HEK293 (cell line): Measurements from ENCODE around the gene APH1A.

ENCODE experiments used
- CTCF ChIA-PET: fragments of 350-600 bp; formaldehyde crosslinking; extraction: SDS; loops from one replicate; lab custom pipeline; 2021; ENCODE audit warnings: antibody characterized with exemption; lab: Yijun Ruan, JAX
- POLR2A ChIA-PET: fragments of 300-600 bp; formaldehyde crosslinking; extraction: SDS; loops from one replicate; lab custom pipeline; 2020; ENCODE audit warnings: antibody characterized with exemption, inconsistent platforms; lab: Yijun Ruan, JAX
- H3K27ac ChIP-seq: fragments of 200-500 bp; sonication (Bioruptor generic); 2 replicates; pipeline ENCODE4 v1.5.1; 2014; ENCODE audit warnings: low read depth, low read length, control low read depth, inconsistent platforms; ENCODE audit errors: extremely low read depth
- H3K36me3 ChIP-seq, 2 experiments: fragments of 200-500 bp in 1 of 2; sonication (Bioruptor generic) in 1 of 2; 1 replicate in 1 of 2; 2 replicates in 1 of 2; pipeline ENCODE4 v1.5.1; 2014 to 2017; ENCODE audit warnings: inconsistent platforms in 2 of 2, low read length in 2 of 2; ENCODE audit not compliant: control insufficient read depth in 2 of 2, insufficient read depth in 1 of 2
- H3K4me1 ChIP-seq: fragments of 200-500 bp; sonication (Bioruptor generic); 2 replicates; pipeline ENCODE4 v1.5.1; 2014; ENCODE audit warnings: mild to moderate bottlenecking, low read length, inconsistent platforms; ENCODE audit not compliant: control insufficient read depth, insufficient read depth
- H3K4me3 ChIP-seq: 2 replicates; pipeline ENCODE4 v1.5.1; 2011; ENCODE audit warnings: low read depth, mild to moderate bottlenecking, control low read depth, low read length, moderate library complexity
- H3K9me3 ChIP-seq: fragments of 200-500 bp; sonication (Bioruptor generic); 2 replicates; pipeline ENCODE4 v1.5.1; 2014; ENCODE audit warnings: low read depth, low read length, inconsistent platforms; ENCODE audit not compliant: control insufficient read depth, insufficient read depth
- BCL11B ChIP-seq: fragments of 450-650 bp; formaldehyde crosslinking; IDR thresholded peaks from 2 replicates; pipeline ENCODE4 v1.5.1; 2016; ENCODE audit warnings: low read depth, missing biosample characterization, missing genetic modification characterization
- GLIS1 ChIP-seq: fragments of 450-650 bp; formaldehyde crosslinking; IDR thresholded peaks from 2 replicates; pipeline ENCODE4 v1.5.1; 2016; ENCODE audit warnings: missing biosample characterization, missing genetic modification characterization
- HIC1 ChIP-seq: fragments of 450-650 bp; formaldehyde crosslinking; IDR thresholded peaks from 2 replicates; pipeline ENCODE4 v1.5.1; 2016; ENCODE audit warnings: missing biosample characterization, missing genetic modification characterization
- IKZF3 ChIP-seq: fragments of 450-650 bp; IDR thresholded peaks from 2 replicates; pipeline ENCODE4 v1.5.0; 2018; ENCODE audit warnings: missing biosample characterization, mild to moderate bottlenecking, missing genetic modification characterization, moderate library complexity
- PRDM6 ChIP-seq: fragments of 450-650 bp; formaldehyde crosslinking; IDR thresholded peaks from 2 replicates; pipeline ENCODE4 v1.5.1; 2017; ENCODE audit warnings: missing biosample characterization, missing genetic modification characterization
- ZBTB6 ChIP-seq: fragments of 450-650 bp; formaldehyde crosslinking; IDR thresholded peaks from 2 replicates; pipeline ENCODE4 v1.5.1; 2017; ENCODE audit warnings: missing biosample characterization, missing genetic modification characterization
- ZBTB8A ChIP-seq: fragments of 450-650 bp; formaldehyde crosslinking; IDR thresholded peaks from 2 replicates; pipeline ENCODE4 v1.5.1; 2016; ENCODE audit warnings: missing biosample characterization, missing genetic modification characterization
- ZNF133 ChIP-seq: fragments of 450-650 bp; formaldehyde crosslinking; IDR thresholded peaks from 2 replicates; pipeline ENCODE4 v1.5.1; 2016; ENCODE audit warnings: missing biosample characterization, missing genetic modification characterization
- ZNF426 ChIP-seq: fragments of 450-650 bp; formaldehyde crosslinking; IDR thresholded peaks from 2 replicates; pipeline ENCODE4 v1.5.1; 2017; ENCODE audit warnings: missing biosample characterization, missing genetic modification characterization, mild to moderate bottlenecking, inconsistent platforms, moderate library complexity
- ZNF513 ChIP-seq: fragments of 450-650 bp; IDR thresholded peaks from 2 replicates; pipeline ENCODE4 v1.5.1; 2018; ENCODE audit warnings: missing biosample characterization, missing genetic modification characterization
- ZNF561 ChIP-seq: fragments of 450-650 bp; IDR thresholded peaks from 2 replicates; pipeline ENCODE4 v1.5.1; 2018; ENCODE audit warnings: missing biosample characterization, missing genetic modification characterization, borderline replicate concordance
- ZNF670 ChIP-seq: fragments of 450-650 bp; formaldehyde crosslinking; IDR thresholded peaks from 2 replicates; pipeline ENCODE4 v1.5.1; 2016; ENCODE audit warnings: missing biosample characterization, missing genetic modification characterization, low read depth
- ZNF677 ChIP-seq: fragments of 450-650 bp; IDR thresholded peaks from 2 replicates; pipeline ENCODE4 v1.5.0; 2018; ENCODE audit warnings: missing biosample characterization, mild to moderate bottlenecking, missing genetic modification characterization, moderate library complexity
- ZSCAN5A ChIP-seq: fragments of 450-650 bp; formaldehyde crosslinking; IDR thresholded peaks from 2 replicates; pipeline ENCODE4 v1.5.1; 2016; ENCODE audit warnings: missing biosample characterization, missing genetic modification characterization
- ZXDB ChIP-seq: fragments of 450-650 bp; formaldehyde crosslinking; IDR thresholded peaks from 2 replicates; pipeline ENCODE4 v1.5.1; 2016; ENCODE audit warnings: missing biosample characterization, missing genetic modification characterization

The APH1A gene

GRCh38 chr1:150280138-150280707 lies 11.4 kb upstream of the APH1A start:
- H3K4me1 ChIP-seq, result no peaks in the 10 kb centered on the region
- H3K36me3 ChIP-seq, result peaks cover 0 to 9% of the 10 kb centered on the region in 2 experiments; a peak in 1 of 3 replicates
- CTCF ChIA-PET, result interaction anchor here (0.9 to 5.8 kb wide), 6 partner anchors 9 to 29 kb away, joined by 3 to 101 read pairs (median 8); partner anchors contain the start of genes APH1A, C1orf54 and CA14
- no peaks in the 10 kb centered on the region for H3K9me3 ChIP-seq
- POLR2A ChIA-PET, result no interaction called here
- H3K27ac ChIP-seq, result no peak overlapping the region
- H3K4me3 ChIP-seq, result no peak overlapping the region
- TF ChIP-seq IKZF3, result no peak

GRCh38 chr1:150273311-150273710 lies 4.5 kb upstream of the APH1A start:
- peaks cover 0 to 6% of the 10 kb centered on the region in 2 experiments; a peak in 1 of 3 replicates for H3K36me3 ChIP-seq
- H3K4me1 ChIP-seq, result 0 out of 2 replicates have a peak, but pooled peaks cover 4% of the 10 kb centered on the region
- ChIA-PET CTCF (interaction anchor here (0.5 to 4.8 kb wide), 5 partner anchors 7 to 135 kb away, joined by 3 to 33 read pairs (median 6); no protein-coding TSS in a partner anchor), POLR2A (interaction anchor here (1.0 kb wide), 1 partner anchor 90 kb away, joined by 4 read pairs; the partner anchor contains the start of gene RPRD2)
- no peak for TF ChIP-seq ZNF670 (tag by site-specific recombination)
- TF ChIP-seq ZBTB8A (tag by site-specific recombination), result no peak
- no peak for TF ChIP-seq ZNF133 (tag by site-specific recombination)
- TF ChIP-seq ZXDB (tag by site-specific recombination), result no peak
- TF ChIP-seq BCL11B (tag by site-specific recombination), result no peak
- TF ChIP-seq ZSCAN5A (tag by site-specific recombination), result no peak
- no peak for TF ChIP-seq ZNF561
- no peak for TF ChIP-seq ZNF513 (tag by site-specific recombination)
- TF ChIP-seq ZBTB6 (tag by site-specific recombination), result no peak
- TF ChIP-seq ZNF677 (tag by site-specific recombination), result no peak
- no peak for TF ChIP-seq HIC1 (tag by site-specific recombination)
- TF ChIP-seq GLIS1 (tag by site-specific recombination), result no peak
- no peak for TF ChIP-seq ZNF426 (tag by site-specific recombination)
- TF ChIP-seq PRDM6 (tag by site-specific recombination), result no peak
- H3K4me3 ChIP-seq, result no peak overlapping the region
- H3K27ac ChIP-seq, result no peak overlapping the region
- no peaks in the 10 kb centered on the region for H3K9me3 ChIP-seq
